Epithelial cell of alveolus of lung (primary cell): ENCODE data around the gene B3GNT4. TPM values are rescaled to one million over a fixed set of nuclear protein-coding genes. Genes with fewer than 3 reads are reported as not detected.

Source experiments
- total RNA-seq: library from RNA; depleted of rRNA; stranded (reverse); fragments of >200 nt; gene quantifications from 2 replicates; pipeline ENCODE4 v1.2.1, GENCODE V29; 2015

Gene B3GNT4
- 0.16 and 1.4 TPM in 2 replicates for total RNA-seq

GRCh38 chr12:122203301-122204166 is at the start of gene B3GNT4:
Gene B3GNT4, plus strand, starts transcription at chr12:122203709. Its CDS starts 910 bp downstream, at chr12:122204619.

GRCh38 chr12:122174155-122174845 is 29.2 kb upstream of the B3GNT4 start, which contains the start of gene IL31:
Gene IL31, minus strand, starts transcription at chr12:122174221. Its CDS starts 49 bp downstream, at chr12:122174172.

GRCh38 chr12:122182887-122183587 is 20.5 kb upstream of the B3GNT4 start, which contains the start of gene LRRC43:
Gene LRRC43, plus strand, starts transcription at chr12:122183123. Its CDS starts 22 bp downstream, at chr12:122183145.

GRCh38 chr12:122225683-122226365 is 22.3 kb downstream of the B3GNT4 start, which contains the start of gene DIABLO:
Gene DIABLO, minus strand, starts transcription at chr12:122226052. Its CDS starts 38 bp downstream, at chr12:122226014.

Other genes with a start within 250 kb of the B3GNT4 start
- gene BCL7A, start 181.8 kb upstream of the B3GNT4 start, total RNA-seq = 3.4 and 7.2 TPM in 2 replicates
- 13.2 and 16.2 TPM in 2 replicates for gene MLXIP, start 125.0 kb upstream of the B3GNT4 start, total RNA-seq
- gene IL31, start 29.5 kb upstream of the B3GNT4 start, total RNA-seq = not detected in 2 replicates
- gene LRRC43, start 20.6 kb upstream of the B3GNT4 start, total RNA-seq = 0.13 and 0.16 TPM in 2 replicates
- 72.3 and 75.8 TPM in 2 replicates for gene DIABLO, start 22.3 kb downstream of the B3GNT4 start, total RNA-seq
- gene VPS33A, start 62.8 kb downstream of the B3GNT4 start, total RNA-seq = 11.8 and 17.6 TPM in 2 replicates
- 22.7 and 27.9 TPM in 2 replicates for gene CLIP1, start 219.0 kb downstream of the B3GNT4 start, total RNA-seq